ENCODE results near the gene MYH11. TPM values are rescaled to one million over a fixed set of nuclear protein-coding genes. Genes with fewer than 3 reads are reported as not detected.

The MYH11 gene
- total and polyA plus RNA-seq, 2 experiments from 2014 or later, result 1.6 to 5.9 TPM

GRCh38 chr16:15799851-15800495, 56.9 kb downstream of the MYH11 start (continued):
- TF ChIP-seq, protein P1, sequence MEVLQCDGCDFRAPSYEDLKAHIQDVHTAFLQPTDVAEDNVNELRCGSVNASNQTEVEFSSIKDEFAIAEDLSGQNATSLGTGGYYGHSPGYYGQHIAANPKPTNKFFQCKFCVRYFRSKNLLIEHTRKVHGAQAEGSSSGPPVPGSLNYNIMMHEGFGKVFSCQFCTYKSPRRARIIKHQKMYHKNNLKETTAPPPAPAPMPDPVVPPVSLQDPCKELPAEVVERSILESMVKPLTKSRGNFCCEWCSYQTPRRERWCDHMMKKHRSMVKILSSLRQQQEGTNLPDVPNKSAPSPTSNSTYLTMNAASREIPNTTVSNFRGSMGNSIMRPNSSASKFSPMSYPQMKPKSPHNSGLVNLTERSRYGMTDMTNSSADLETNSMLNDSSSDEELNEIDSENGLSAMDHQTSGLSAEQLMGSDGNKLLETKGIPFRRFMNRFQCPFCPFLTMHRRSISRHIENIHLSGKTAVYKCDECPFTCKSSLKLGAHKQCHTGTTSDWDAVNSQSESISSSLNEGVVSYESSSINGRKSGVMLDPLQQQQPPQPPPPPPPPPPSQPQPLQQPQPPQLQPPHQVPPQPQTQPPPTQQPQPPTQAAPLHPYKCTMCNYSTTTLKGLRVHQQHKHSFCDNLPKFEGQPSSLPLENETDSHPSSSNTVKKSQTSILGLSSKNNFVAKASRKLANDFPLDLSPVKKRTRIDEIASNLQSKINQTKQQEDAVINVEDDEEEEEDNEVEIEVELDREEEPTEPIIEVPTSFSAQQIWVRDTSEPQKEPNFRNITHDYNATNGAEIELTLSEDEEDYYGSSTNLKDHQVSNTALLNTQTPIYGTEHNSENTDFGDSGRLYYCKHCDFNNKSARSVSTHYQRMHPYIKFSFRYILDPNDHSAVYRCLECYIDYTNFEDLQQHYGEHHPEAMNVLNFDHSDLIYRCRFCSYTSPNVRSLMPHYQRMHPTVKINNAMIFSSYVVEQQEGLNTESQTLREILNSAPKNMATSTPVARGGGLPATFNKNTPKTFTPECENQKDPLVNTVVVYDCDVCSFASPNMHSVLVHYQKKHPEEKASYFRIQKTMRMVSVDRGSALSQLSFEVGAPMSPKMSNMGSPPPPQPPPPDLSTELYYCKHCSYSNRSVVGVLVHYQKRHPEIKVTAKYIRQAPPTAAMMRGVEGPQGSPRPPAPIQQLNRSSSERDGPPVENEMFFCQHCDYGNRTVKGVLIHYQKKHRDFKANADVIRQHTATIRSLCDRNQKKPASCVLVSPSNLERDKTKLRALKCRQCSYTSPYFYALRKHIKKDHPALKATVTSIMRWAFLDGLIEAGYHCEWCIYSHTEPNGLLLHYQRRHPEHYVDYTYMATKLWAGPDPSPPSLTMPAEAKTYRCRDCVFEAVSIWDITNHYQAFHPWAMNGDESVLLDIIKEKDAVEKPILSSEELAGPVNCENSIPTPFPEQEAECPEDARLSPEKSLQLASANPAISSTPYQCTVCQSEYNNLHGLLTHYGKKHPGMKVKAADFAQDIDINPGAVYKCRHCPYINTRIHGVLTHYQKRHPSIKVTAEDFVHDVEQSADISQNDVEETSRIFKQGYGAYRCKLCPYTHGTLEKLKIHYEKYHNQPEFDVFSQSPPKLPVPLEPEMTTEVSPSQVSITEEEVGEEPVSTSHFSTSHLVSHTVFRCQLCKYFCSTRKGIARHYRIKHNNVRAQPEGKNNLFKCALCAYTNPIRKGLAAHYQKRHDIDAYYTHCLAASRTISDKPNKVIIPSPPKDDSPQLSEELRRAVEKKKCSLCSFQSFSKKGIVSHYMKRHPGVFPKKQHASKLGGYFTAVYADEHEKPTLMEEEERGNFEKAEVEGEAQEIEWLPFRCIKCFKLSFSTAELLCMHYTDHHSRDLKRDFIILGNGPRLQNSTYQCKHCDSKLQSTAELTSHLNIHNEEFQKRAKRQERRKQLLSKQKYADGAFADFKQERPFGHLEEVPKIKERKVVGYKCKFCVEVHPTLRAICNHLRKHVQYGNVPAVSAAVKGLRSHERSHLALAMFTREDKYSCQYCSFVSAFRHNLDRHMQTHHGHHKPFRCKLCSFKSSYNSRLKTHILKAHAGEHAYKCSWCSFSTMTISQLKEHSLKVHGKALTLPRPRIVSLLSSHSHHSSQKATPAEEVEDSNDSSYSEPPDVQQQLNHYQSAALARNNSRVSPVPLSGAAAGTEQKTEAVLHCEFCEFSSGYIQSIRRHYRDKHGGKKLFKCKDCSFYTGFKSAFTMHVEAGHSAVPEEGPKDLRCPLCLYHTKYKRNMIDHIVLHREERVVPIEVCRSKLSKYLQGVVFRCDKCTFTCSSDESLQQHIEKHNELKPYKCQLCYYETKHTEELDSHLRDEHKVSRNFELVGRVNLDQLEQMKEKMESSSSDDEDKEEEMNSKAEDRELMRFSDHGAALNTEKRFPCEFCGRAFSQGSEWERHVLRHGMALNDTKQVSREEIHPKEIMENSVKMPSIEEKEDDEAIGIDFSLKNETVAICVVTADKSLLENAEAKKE (CRISPR knock-in tag; IDR thresholded peaks at IDR 0.05), result no peak
- TF ChIP-seq ETS1 (IDR thresholded peaks at IDR 0.05), result no peak
- no peak for TF ChIP-seq JUNB (IDR thresholded peaks at IDR 0.05; ENCODE audit: unreplicated experiment)
- TF ChIP-seq ZNF114 (CRISPR knock-in tag; IDR thresholded peaks at IDR 0.05), result no peak
- TF ChIP-seq REST (IDR thresholded peaks at IDR 0.05; ENCODE audit: unreplicated experiment), result no peak
